KBM-7 (cell line): ENCODE data around the gene JMJD1C.
A peak's percentile ranks its signal among the peaks of the same experiment; 100 is the strongest.

Experiments
- DNase-seq: peaks from one replicate; pipeline ENCODE4 v3.0.0-alpha.2; 2015
- in situ Hi-C: fragments of 300-500 bp; cut with MboI; formaldehyde crosslinking; loops from 2 replicates; pipeline ENCODE4 v1.14.3; 2020; ENCODE audit warnings: low sequenced_read_pairs, low pct_unique_long_range_greater_than_20kb, mixed read lengths

JMJD1C gene

DNA sequence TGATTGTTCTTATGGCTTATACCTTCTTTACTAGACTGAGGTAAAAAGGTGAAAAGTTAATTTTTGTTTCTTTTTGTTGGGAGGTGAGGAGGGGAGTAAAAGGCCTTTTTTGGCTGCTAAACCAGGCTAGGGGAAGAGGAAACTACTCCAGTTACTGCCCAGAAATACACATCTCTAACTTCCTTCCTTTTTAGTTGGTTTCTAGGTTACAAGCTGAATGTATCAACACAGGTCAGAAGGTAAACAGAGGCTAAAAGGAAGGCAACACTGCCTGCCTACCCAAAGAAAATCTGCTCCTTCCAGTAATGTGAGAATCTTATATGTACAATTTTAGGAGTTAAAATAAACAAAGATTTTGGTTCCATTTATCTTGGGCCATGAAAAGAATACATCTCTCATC lies 192.2 kb downstream of the JMJD1C start:
- peak; percentile 73 for DNase-seq
- in situ Hi-C loops = no loop called here

DNA sequence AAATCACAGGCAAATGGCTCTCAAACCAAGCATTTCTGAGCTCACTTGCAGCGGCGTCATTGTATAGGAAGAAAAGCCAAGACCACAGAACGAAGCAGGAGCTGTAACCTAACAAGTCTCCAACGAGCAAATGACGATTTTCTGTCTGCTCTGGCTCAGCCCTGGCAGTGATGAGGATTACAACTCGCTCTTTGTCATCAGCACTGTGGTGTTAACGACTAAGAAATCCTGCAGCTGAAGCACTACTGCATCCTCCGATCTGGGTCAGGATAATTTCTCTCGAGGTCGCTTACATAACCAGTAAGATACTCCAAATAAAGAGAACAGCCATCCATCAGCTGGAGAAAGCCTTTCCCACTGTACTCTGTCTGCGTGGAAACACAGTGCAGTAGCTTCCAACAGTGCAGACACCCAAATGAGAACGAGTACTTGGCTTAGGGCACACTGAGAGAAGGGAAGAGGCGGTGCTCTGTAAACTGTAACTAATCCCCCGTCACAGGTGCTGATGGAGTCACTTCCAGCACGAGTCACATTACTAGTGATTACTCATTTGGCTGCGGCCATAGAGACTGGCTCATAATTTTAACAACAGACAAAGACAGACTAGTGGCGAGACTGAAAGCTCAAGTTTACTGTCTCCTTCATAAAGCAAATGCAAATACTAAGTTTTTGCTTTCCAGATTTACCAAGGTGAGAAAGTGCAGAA lies 196.8 kb downstream of the JMJD1C start:
- in situ Hi-C loops = no loop called here
- peak; percentile 92 for DNase-seq

DNA sequence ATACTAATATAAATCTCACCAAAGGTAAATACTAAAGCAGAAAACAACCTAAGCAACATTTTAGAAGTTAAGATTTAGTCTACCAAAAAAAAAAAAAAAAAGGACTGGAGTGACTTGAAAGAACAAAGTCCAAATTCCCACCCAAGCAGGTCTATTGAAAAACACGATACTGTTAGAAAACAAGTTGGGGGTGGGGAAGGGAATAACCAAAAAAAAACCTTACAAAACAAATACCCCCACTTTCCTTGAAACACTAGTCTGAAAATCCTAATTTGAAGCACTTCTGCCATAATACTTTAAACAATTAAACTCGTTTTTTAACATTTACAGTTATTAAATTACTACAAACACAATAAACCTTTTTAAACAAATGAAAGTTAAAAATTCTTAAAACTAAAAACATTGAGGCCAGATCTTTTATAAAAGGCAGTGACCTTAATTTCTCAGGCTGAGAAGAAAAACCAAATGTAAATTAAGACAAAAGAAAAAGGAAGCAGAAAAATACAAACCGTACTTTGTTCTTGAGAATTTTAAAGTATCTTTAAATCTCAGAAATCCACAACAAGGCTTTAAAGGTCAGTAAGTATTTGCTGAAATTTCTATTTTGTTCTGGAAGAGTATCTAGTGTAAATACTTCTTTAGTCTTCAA lies 197.5 kb downstream of the JMJD1C start:
- in situ Hi-C loops = no loop called here
- DNase-seq = peak; percentile 56

DNA sequence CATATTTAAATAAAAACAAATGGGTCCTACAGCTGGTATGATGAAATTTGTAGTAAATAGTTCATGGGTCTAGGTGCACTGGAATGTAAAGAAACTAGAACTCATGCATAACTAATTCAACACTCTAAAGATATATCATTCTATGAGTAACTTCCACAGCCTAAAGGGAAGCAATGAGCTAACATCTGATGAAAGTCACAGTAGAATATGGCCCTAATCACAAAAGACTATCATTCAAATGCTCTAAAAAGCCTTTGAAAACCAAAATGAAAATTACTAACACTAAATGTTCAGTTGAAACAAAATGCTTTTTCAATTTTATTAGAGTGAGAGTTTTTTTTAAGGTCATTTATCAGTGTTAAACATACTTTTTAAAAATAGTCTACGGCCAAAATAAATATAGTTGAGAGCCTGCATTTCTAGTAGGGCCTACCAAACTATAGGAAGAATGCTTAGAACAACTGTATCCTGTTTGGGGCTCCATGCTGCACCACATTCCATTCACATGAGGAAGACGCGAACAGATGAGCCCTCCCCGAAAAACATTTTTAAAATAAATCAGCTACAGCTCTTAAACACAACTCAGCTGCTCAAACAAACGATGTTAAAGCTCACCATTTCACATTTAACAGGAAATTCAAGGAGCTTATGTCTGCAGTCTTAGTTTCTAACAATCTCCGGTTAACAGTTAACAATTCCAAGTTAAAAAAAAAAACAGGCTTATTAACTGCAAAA lies 198.2 kb downstream of the JMJD1C start:
- peak; percentile 68 for DNase-seq
- in situ Hi-C loops = no loop called here

DNA sequence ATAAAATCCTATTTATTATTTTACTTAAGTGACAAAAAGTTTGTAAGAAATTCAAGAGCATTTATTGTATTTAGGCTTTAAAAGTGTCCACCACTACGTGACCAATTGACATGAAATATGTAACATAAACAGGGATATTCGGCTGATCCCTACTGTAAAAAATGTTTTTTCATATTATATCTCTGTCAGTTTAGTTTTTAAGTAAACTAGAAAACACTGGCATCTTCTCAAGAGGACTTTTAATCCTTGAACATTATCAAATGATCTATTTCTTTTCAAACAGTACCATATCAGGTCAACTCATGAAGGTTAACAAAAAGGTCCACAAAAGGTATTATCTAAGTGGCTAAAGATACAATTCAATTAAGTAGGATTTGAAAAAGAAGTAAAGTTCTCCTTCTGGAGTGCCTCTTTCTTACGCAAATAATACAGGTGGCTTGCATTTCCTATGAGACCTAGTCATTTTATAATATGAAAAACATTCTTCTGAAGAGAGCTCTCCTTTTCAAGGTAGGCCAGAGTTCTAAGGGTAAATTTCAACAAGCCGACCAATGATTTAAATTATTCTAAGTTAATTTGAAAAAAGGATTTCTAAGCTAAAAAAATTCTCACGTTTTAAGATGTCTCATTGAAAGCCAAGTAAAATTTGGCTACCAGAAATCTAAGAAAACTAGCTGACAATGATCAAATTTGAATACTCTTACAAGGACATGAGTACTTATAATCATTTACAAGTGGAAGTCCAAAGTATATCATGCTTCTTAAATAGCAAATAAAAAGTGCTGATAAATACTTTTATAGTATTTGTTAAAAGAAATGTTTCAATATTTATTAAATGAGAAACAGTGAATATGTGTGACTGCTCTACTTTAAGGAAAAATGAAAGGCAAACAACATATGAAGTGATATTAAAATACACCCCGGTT lies 199.1 kb downstream of the JMJD1C start:
- in situ Hi-C loops = no loop called here
- no peak for DNase-seq

DNA sequence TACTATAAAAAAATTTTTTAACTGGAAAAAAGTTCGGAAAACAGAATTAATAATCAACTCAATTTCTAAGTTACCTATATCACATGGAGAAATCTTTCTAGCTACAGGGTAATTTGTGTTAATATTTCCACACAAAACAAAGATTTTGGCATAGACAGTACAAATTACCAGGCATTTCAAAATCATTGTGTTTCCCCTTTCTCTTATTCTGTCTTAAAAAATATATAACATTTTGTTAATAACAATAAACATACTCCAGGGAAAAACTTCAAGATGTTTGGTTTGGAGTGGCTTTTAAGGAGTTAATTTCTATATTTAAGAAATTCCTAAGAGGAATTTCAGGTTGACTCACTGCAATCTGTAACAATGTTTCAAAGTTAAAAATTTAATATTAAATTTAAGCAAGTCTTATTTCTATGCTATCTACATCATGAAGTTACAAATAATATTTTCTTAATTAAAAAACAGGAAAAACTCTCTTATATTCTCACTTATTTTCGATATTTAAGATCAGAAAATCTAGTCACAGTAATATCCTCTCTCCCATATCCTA lies 200.0 kb downstream of the JMJD1C start:
- no peak for DNase-seq
- in situ Hi-C loops = no loop called here

DNA sequence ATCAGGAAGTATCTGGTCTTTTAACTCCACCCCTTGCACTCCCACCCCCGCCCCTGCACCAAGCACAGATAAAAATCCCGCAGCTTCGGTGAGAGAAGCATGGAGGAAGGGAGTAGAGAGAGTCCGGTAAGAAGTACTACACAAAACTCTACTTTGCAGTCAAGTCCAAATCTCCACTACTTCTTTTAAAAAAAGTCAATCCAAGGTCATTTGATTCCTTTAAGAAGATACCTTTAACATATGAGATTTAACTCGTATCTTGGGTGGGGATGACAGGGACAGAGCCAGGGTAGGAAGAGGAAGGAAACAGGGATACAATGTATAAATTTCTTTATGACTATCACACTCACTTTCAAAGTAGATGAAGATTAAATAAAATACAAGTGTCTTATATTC lies 200.6 kb downstream of the JMJD1C start:
- in situ Hi-C loops = no loop called here
- peak; percentile 70 for DNase-seq

DNA sequence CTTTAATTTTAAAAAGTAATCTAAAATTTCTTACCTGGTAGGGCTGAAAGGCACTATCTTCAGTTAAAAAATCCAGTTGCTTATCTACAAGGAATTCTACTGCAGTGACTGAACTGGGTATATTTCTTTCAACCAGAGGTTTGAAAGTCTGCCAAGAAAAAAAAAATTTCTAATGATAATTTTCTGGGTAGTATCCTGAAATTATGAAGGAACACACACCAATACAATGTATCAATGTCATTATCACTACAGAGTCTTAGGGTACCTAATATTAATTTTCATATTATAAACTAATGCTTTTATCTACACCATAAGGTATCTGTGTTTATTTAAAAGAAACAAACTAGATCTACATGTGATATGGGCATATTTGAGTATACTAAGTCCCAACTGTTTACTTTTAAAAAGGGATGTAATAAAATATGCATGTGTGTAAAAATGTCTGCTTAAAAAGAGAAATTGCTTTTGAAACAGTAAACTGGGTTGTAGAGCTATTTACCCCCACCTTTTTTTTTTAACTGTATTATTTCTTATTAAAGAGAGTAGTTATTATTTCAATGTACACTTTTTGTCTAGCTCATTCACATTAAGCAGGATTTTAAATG lies 201.1 kb downstream of the JMJD1C start:
- peak; percentile 44 for DNase-seq
- in situ Hi-C loops = no loop called here

DNA sequence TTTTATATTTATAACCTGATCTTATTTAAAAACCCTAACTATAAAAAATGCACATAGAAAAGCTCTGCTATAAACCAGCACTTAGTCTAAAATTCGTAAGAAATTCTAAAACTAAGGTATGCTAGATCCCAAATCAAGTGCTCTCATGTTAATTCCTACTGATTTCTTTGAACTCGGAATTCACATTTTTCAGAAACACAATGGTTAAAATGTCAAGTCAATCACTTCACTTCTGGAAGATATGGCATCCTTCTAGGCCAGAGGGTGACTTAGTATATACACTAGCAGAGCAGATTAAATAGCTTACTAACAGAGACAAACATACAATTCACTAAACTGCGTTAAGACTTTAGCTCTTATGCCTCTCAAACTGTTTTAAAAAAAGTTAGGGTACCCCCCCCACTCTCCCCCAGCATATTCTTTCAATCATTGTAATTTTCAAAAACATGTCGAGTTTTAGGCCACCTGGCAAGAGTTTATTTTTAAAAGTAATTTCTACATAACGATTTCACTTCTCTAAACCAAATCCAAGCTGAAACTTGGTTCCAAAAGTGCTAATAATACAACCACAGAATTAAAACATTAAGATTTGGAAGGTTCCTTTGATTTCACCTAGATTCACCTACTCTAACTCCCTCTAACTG lies 203.2 kb downstream of the JMJD1C start:
- in situ Hi-C loops = no loop called here
- DNase-seq = no peak

DNA sequence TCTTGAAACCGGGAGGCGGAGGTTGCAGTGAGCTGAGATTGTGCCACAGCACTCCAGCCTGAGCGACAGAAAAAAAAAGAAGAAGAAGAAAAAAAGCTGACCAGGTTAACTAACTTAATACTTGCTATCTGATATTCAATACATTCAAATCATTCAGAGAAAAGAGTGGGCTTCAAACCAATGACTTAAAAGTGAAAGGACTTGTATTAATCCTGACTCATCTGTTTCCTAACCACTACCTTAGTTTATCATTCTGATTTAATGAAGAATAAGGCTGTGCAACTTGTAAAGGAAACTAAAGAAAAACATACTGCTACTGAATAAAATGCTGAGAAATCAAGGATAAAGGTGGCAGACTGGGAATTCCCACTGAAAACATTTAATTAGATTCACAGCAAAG lies 204.3 kb downstream of the JMJD1C start:
- no peak for DNase-seq
- in situ Hi-C loops = no loop called here

DNA sequence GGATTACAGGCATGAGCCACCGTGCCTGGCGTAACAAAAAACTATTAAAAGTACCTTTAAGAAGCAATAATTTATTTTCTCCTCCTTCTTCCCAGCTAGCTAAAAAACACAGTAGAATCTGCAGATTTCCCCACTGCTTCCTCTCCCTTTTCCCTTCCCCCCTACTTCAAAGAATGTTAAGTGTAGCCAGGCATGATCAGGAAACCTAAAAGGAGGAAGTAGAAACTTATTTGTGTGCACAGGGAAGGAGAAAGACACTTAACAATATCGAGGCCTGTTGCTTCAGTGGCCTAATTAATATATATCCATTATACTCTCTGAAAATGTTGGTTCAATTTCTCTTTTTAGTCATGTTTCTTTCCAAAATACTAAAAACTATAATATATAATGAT lies 204.9 kb downstream of the JMJD1C start:
- peak; percentile 86 for DNase-seq
- in situ Hi-C loops = no loop called here

DNA sequence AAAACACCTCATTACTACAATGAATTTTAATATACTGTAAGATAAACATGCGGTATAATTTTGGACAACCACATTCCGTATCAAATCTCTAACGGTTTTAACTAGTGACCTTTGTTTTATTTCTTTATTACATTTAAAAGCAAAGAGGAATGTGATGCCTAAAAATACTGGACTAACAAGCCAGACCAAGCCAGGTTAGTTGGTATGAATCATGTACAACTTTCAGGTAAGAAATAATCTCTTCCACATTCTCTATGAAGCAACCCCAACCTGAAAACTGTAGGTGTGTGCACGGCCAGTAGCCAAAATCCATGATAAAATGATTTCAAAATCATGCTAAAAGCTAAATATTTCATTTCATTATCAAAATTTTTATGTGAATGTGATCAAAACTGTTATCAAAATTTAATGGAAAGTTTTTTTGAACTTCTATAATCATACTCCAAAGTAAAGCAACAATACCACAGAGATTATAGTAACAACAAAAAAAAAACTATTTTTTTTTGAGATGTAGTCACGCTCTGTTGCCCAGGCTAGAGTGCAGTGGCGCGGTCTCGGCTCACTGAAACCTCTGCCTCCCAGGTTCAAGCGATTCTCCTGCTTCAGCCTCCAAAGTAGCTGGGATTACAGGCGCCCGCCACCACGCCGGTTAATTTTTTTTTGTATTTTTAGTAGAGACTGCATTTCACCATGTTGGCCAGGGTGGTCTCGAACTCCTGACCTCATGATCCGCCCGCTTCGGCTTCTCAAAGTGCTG lies 205.5 kb downstream of the JMJD1C start:
- in situ Hi-C loops = no loop called here
- no peak for DNase-seq

DNA sequence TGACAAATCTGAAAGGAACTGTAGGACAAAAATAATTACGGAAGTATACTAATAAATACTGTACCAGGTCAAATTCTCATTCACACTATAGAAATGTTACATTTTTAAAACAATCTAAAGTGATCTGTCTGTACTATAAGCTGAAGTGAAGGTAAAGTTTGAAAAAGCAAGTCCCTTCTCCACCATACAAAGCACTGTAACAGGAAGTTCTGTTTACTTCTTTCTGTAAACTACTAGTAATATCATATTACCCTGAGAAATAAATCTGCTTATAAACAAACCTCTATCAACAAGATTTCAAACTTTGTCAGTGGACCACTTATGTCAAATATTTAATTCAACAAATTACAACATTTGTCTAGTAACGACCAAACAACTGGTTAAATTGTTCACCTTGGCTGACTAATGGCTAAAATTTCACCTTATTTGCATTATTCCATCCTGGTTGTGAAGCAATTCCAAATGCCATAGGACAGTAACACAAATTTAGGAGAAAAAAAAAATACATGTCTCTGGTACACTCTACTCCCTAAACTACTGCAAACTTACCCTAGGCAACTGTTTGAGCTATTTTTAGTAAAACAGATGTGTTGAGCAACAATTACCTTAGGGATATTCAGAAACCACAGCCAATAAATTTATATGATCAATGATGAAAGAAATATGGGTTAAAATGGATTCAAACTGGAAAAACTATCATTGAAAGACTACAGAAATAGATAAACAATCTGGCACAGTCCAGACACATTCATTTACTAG lies 206.7 kb downstream of the JMJD1C start:
- no peak for DNase-seq
- in situ Hi-C loops = no loop called here

DNA sequence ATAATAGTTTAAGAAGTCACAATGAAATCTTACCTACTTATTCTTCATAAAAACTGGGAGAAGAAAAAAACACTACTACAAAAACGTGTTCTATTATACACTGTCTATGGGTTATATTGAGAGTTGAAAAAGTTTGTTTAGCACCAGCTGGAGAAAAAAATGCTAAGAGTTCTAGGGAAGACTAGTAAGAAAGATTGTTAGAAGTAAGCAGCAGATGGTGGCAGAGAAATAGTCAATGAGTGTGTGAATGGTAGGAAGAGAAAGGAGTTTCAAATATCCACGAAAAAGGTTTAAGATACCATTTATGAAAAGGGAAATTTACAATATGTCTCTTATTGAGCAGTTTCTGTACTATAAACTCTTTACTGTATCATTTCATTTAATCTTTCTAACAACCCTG lies 208.0 kb downstream of the JMJD1C start:
- in situ Hi-C loops = no loop called here
- no peak for DNase-seq

DNA sequence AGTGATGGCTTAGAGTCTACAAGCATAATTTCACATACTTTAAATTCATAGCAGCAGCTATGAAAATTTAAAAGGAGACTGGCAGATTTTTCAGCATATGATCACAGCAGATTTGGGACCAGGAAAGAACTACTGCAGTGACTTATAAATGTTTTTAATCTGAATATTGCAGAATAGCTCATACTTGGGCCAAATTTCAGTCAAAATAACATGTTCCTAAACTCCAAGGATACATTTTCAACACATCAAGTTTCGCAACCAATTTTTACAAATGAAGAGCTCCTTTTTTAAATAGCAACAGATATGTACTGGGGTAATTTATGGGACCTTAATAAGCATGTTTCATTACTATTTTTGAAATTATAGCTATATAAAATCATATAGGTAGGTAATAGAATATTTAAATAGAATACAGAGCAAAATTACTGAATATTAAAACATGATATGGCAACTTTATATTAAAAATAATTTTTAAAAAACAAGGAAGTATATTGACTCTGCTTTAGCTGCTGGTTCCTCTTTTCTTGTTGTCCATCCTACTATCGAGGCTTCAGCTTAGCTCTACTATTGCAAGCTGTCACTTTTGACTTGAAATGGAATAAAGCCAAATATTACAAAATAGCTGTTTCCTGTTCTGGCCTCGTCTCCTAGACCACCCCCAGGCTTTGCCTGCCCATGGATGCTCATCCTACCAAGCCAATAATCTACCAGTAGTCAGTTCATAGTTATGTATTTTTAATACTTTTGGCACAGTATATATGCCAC lies 209.6 kb downstream of the JMJD1C start:
- in situ Hi-C loops = no loop called here
- DNase-seq = peak; percentile 86

DNA sequence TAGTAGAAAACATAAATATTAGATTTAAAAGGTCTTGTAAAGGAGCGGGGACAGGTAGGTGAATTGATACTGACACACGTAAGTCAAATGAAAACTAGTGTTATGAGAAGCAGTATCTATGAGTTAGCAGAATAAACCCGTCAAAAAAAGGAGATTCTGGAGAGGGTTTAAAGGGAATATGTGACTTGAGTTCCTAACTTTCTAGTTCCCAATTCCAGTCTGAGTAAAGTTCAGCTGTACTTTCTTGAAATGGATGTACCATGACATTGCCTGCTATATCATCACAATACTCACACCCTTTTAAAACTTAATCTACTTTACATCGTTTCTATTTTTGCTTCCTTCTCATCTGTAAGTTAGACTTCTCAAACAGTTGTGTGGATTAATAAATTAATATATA lies 210.5 kb downstream of the JMJD1C start:
- in situ Hi-C loops = no loop called here
- no peak for DNase-seq
